ENCODE measurements around the gene SH3RF3. TPM values are rescaled to one million over a fixed set of nuclear protein-coding genes. Genes with fewer than 3 reads are reported as not detected.

The SH3RF3 gene
- total RNA-seq, 1 experiment from 2014 or later, result not detected

DNA sequence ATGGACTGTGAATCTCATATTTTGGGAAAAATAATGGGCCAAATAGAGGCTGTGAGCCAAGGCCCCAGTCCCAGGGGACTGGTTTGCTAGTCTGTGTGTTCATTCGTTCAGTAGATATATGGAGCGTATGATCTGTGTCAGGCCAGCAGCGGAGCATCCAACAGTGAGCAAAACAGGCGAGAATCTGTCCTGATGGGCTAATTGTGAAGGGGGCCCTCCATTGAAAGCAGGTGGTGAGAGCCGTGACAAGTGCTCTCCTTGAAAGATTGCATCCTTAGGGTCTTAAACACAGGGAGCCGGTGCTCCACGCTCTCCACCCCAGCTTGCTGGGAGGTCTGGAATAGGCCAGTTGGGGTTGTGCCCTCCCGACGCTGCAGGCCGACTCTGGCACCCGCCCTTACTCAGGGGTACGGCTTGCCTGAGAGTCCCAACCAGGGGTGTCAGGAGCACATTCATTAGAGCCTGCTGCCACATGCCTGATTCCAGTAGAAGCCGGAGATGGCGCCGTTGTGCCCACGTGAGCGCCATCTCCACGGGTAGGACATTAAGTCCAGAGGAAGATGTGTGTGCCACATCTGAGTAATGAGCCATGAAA, 213.3 kb downstream of the SH3RF3 start:
- intact Hi-C loops (cut with micrococcal nuclease), result no loop called here
- Histone ChIP-seq H3K9me3 (ENCODE audit: control insufficient read depth in 1 of 2, insufficient read depth in 1 of 2, low read depth in 1 of 2, low read length in 2 of 2) (no peaks in the 10 kb centered on the region), H3K4me3 (replicated peaks in 1 of 2; ENCODE audit: low read depth in 1 of 2, low read length in 2 of 2) (no peak overlapping the region), H3K27ac (ENCODE audit: low read depth, low read length) (no peak overlapping the region), H2AFZ (ENCODE audit: low read depth, low read length, poor library complexity, severe bottlenecking) (no peak overlapping the region), H4K20me1 (ENCODE audit: insufficient read depth) (no peaks in the 10 kb centered on the region), H3K27me3 (ENCODE audit: insufficient read depth, low read length) (peaks cover 6% of the 10 kb centered on the region; the same call in 1 of the 2 replicates), H3K79me2 (ENCODE audit: insufficient read depth, low read length) (no peaks in the 10 kb centered on the region), H3K9me2 (ENCODE audit: insufficient read depth) (no peaks in the 10 kb centered on the region), H3K4me2 (ENCODE audit: low read length) (no peak overlapping the region), H3K36me3 (ENCODE audit: control insufficient read depth in 1 of 2, insufficient read depth in 2 of 2, low read length in 2 of 2) (no peaks in the 10 kb centered on the region), H3K4me1 (ENCODE audit: control insufficient read depth in 1 of 2, insufficient read depth in 2 of 2, low read length in 2 of 2) (no peaks in the 10 kb centered on the region), H3K9ac (ENCODE audit: low read length) (no peak overlapping the region)
- RAD21 ChIA-PET (ENCODE audit: low non-redundant PET in 1 of 2, low total read pairs in 2 of 2, uncharacterized antibody in 2 of 2, unreplicated experiment in 2 of 2), result no interaction called here
- ATAC-seq (no peak), DNase-seq (ENCODE audit: low read depth, low spot score) (no peak)
- POLR2A ChIA-PET, result no interaction called here
- no peak for TF ChIP-seq POLR2AphosphoS5 (IDR thresholded peaks at IDR 0.05; ENCODE audit: low read depth, low read length)
- no peak for TF ChIP-seq SP1 (IDR thresholded peaks at IDR 0.05; ENCODE audit: low read depth)
- TF ChIP-seq, protein P1, sequence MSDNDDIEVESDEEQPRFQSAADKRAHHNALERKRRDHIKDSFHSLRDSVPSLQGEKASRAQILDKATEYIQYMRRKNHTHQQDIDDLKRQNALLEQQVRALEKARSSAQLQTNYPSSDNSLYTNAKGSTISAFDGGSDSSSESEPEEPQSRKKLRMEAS (IDR thresholded peaks at IDR 0.05), result no peak
- TF ChIP-seq ZFX (IDR thresholded peaks at IDR 0.05), result no peak
- no peak for TF ChIP-seq EZH2phosphoT487 (IDR thresholded peaks at IDR 0.05; ENCODE audit: borderline replicate concordance)
- no peak for TF ChIP-seq ZNF274 (IDR thresholded peaks at IDR 0.05; ENCODE audit: low read depth, low read length)
- TF ChIP-seq SIN3A (IDR thresholded peaks at IDR 0.05; ENCODE audit: low read depth), result no peak
- no peak for TF ChIP-seq FOSL1 (IDR thresholded peaks at IDR 0.05; ENCODE audit: low read depth)
- TF ChIP-seq SRF (IDR thresholded peaks at IDR 0.05; ENCODE audit: low read depth), result no peak
- no peak for TF ChIP-seq ELF1 (IDR thresholded peaks at IDR 0.05; ENCODE audit: borderline replicate concordance, low read depth)
- TF ChIP-seq, protein P2, sequence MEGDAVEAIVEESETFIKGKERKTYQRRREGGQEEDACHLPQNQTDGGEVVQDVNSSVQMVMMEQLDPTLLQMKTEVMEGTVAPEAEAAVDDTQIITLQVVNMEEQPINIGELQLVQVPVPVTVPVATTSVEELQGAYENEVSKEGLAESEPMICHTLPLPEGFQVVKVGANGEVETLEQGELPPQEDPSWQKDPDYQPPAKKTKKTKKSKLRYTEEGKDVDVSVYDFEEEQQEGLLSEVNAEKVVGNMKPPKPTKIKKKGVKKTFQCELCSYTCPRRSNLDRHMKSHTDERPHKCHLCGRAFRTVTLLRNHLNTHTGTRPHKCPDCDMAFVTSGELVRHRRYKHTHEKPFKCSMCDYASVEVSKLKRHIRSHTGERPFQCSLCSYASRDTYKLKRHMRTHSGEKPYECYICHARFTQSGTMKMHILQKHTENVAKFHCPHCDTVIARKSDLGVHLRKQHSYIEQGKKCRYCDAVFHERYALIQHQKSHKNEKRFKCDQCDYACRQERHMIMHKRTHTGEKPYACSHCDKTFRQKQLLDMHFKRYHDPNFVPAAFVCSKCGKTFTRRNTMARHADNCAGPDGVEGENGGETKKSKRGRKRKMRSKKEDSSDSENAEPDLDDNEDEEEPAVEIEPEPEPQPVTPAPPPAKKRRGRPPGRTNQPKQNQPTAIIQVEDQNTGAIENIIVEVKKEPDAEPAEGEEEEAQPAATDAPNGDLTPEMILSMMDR (IDR thresholded peaks at IDR 0.05 in 2 of 3, conservative IDR thresholded peaks at IDR 0.05 in 1 of 3; ENCODE audit: borderline replicate concordance in 1 of 3, insufficient read depth in 1 of 3, low read depth in 2 of 3, low read length in 2 of 3), result no peak
- no TSS peak for BruUV-seq (replicated peaks)
- CTCF ChIA-PET, result no interaction called here

Data from HCT116 (cell line).